GM12875 (cell line): ENCODE results near the gene KIF26B.

Experiments used
- H3K4me3 ChIP-seq: one replicate; pipeline ENCODE4 v1.5.1; 2011; ENCODE audit warnings: low read depth, low read length, control low read depth
- TF ChIP-seq, protein P1 (sequence below): IDR thresholded peaks from 2 replicates; pipeline ENCODE4 v1.5.1; 2011; ENCODE audit warnings: low read depth, mild to moderate bottlenecking, control low read depth, inconsistent platforms, low read length, moderate library complexity, borderline replicate concordance; ENCODE audit not compliant: insufficient read depth

Gene KIF26B

DNA sequence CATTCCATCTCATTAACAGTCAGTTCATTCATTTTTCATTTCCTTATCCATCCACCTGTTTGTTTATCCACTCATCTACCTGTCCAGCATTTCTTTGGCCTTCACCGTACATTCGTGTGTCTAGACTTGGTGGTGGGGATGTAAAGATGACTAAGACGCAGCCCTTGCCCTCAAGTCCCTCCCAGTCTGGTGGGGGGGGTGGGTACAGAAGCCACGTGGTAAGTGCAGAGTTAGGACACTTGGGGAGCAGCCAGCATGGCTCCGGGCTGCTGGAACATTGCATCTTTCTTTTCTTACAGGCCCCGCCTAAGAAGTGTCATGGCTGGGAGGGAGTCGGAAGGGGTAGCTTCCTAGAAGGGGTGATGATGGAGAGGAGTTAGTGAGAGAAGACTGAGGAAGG, 17.2 kb downstream of the KIF26B start:
- TF ChIP-seq, protein P1, sequence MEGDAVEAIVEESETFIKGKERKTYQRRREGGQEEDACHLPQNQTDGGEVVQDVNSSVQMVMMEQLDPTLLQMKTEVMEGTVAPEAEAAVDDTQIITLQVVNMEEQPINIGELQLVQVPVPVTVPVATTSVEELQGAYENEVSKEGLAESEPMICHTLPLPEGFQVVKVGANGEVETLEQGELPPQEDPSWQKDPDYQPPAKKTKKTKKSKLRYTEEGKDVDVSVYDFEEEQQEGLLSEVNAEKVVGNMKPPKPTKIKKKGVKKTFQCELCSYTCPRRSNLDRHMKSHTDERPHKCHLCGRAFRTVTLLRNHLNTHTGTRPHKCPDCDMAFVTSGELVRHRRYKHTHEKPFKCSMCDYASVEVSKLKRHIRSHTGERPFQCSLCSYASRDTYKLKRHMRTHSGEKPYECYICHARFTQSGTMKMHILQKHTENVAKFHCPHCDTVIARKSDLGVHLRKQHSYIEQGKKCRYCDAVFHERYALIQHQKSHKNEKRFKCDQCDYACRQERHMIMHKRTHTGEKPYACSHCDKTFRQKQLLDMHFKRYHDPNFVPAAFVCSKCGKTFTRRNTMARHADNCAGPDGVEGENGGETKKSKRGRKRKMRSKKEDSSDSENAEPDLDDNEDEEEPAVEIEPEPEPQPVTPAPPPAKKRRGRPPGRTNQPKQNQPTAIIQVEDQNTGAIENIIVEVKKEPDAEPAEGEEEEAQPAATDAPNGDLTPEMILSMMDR, result no peak

DNA sequence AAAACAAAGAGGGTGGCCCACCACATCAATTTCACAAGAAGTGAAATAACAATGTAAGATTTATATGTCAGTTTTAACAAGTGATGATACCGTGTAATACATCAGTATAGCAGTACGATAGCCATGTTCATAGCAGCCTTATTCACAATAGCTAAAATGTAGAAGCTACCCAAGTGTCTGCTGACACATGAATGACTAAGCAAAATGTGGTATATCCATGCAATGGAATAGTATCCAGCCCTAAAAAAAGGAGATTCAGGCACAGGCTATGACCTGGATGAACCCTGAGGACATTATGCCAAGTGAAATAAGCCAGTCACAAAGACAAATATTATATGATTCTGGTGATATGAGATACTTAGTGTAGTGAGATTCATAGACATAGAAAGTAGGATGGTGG, 18.0 kb downstream of the KIF26B start:
- no peak overlapping the region for H3K4me3 ChIP-seq
- TF ChIP-seq, protein P1, result no peak

More for the DNA sequence above, 17.2 kb downstream of the KIF26B start:
- H3K4me3 ChIP-seq, result no peak overlapping the region

DNA sequence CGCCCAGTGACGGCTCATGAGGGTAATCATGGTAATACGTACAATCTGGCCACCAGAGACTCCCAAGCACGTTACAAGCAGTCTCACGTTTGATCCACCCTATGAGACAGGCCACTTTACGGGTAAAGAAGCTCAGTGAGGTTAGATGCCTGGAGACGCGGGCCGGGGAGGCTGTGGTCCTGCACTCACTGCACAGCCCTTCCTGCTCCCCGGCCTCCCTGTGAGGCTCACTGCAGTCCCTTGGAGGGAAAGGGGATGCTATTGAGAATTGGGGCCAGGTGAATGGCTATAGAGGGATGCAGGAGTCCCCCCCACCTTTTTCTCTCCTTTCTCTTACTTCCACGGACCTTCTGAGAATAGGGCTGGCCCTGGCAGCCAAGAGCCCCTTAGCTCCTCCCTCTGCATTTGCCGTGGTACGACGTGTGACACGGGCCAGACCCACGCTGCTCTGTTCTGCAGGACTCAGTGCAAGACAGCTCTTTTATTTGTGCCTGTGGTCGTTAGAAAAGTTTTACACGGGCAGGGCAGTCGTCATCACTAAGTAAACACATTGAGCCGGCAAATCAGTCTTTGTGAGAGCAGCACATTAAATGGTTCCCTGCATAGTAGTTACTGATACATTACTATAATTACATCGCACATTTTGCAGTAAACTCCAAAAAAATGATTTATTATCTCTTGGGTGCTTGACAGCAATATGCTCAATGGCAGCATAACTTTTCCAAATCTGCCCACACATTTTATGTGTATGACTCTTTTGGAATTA, 18.8 kb downstream of the KIF26B start:
- TF ChIP-seq, protein P1, result no peak

DNA sequence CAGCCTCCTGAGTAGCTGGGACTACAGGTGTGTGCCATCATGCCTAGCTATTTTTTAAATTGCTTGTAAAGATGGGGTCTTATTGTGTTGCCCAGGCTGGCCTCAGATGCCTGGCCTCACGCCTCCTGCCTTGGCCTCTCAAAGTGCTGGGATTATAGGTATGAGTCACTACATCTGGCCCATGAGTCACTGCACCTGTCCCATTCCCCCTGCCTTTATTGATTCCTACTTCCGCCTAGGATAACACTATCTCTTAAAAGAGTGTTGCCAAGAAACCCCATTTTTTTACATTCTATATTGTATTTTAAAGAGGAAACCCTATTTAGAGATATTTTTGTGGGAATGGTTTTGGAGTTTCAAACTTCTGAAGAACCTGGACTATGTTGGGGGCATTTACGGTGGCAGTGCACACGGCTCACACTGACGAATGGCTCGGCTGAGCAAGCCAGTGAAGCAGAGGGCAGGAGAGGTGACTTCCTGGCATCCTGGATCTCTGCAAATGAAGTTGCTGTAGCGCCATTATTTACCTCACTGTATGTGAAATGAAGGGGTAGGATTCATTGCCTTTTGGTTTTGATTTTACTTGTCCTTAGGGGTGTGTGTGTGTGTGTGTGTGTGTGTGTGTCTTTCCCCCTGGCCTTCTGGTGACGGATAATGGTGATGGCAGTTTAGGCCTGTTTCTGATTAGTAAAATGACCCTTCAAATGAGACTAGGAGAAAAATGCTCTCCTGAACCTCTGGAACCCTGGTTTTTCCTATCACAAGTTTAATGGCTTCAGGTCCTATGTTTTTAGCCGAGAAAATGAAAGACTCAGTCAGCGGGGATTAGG, 22.5 kb downstream of the KIF26B start:
- TF ChIP-seq, protein P1, result no peak
- no peak overlapping the region for H3K4me3 ChIP-seq

More for the DNA sequence above, 18.8 kb downstream of the KIF26B start:
- H3K4me3 ChIP-seq, result no peak overlapping the region

DNA sequence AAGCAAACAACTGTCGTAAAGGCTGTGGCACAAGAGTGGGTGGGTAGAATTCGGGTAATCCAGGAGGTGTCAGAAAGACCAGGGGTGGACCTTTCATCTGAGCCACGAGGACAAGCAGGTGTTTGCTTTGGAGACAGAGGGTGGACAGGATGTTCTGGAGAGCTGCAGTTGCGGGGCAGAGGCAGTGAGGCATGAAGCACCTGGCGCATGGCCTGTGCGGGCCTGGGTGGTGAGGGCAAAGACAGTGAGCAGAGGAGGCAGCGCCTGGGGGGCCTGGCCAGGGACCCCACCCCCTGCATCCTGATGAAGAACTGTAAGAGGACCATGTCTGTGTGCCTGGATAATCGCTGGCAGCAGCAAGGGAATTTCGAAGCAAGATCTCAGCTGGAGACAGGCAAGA, 24.9 kb downstream of the KIF26B start:
- H3K4me3 ChIP-seq, result no peak overlapping the region
- TF ChIP-seq, protein P1, result no peak

DNA sequence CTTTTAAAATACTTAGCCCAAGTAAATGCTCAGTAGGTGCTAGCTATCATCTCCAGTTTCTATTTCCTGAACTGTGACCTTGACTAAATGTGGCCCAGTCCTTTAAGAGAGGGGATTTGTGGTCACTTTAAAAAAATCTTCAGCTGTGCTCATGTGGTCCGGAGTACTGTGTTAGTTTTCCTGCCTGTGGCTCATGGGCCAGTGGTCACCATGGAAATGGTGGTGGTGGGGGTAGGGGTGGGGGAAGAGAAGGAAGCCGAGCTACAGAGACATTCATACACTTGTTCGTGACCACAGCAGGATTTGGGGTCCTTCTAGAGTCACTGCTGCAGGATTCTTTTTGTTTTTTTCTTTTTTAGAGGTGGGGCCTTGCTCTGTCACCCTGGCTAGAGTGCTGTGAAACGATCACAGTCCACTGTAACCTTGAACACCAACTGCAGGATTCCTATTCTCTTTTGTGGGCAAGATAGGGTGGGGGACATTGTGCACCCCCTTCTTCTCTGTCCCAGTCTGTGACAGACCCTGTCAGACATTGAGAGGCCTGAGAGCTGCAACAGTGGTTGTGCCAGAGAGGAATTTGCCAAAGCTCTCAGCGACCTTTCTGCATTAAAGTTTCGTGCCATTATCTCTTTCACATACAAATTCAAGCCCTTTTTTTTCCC, 25.8 kb downstream of the KIF26B start:
- no peak overlapping the region for H3K4me3 ChIP-seq
- TF ChIP-seq, protein P1, result no peak

DNA sequence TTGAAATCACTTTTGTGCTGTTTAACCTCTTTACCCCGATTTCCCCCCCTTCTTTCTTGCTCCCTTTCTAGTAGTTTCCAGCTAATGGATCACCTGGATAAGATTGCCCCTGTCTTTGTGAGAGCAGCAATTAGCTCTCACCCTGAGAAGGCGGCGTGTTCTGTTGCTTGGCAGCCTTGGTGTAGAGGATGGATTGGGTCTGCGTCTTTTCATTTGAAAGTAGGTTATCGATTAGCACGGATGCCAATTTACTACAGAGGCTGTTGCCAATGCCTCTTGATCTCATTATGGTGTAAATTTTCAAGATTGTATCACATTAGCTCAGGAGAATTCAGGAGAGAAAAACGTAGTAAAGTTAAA, 26.4 kb downstream of the KIF26B start:
- TF ChIP-seq, protein P1, result no peak
- H3K4me3 ChIP-seq, result no peak overlapping the region
